Measurements from ENCODE around the gene THRB.

THRB gene

DNA sequence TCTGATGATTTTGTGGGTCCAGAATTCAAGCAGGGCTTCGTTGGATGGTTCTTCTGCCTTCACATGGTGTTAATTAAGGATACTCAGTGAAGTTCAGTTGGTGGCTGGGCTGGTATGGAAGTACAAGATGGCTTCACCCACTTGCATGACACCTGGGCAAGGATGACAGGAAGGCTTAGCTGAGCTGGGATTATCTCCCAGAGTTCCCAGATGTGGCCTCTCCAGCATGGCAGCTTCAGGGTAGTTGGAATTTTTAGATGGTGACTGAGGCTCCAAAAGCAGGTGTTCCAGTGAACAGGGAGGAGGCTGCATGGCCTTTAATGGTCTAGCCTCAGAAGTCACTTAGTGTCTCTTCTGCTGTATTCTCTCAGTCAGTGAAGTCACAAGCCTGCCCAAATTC, 135.5 kb downstream of the THRB start:
- in situ Hi-C loops (cut with HindIII; ENCODE audit: low sequenced_read_pairs): no loop called here

DNA sequence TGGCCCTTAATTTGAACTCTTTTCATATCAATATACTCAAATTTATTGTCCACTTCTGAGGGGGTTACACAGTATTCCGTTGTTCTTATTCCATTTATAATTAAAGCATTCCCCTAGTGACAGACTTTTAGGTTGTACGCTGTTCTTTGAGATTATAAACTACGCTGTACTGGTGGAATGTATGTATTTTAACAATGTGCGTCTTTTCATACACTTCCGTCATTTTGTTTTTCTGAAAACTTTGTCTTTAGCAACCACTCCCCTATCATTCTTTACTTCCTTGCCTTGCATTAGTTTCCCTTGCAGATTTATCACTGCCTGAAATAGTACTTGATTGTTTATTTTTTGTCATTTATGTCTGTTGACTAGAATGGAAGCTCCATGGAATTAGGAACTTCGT, 137.0 kb downstream of the THRB start:
- in situ Hi-C loops (cut with HindIII; ENCODE audit: low sequenced_read_pairs): no loop called here

DNA sequence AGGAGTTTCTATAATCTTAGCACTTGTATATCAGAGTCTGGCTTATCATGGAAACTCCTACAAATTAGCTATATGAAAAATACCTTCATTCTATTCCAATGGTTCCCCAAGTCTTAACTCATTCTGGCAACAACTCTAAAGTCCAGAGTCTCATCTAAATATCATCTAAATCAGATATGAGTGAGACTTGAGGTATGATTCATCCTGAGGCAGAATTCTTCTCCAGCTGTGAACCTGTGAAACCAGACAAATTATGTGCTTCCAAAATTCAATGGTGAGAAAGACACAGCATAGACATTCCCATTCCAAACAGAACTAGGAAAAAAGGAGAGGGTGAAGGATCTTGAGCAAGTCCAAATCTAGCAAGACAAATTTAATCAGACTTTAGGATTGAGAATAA, 138.8 kb downstream of the THRB start:
- in situ Hi-C loops (cut with HindIII; ENCODE audit: low sequenced_read_pairs): no loop called here

DNA sequence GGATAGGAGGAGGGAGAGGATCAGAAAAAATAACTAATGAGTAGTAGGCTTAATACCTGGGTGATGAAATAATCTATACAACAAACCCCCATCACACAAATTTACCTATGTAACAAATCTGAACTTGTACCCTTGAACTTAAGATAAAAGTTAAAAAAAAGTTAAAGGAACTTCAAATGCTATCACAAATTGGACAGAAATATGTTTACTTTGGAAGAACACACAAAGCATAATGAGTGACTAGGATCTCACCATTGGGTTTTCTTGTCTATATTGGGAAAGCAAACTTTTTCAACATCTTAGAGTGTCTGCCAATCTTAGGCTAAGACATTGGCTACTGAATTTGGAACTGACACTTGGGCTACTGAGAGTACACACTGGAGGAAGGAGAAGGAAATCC, 140.4 kb downstream of the THRB start:
- in situ Hi-C loops (cut with HindIII; ENCODE audit: low sequenced_read_pairs): no loop called here

DNA sequence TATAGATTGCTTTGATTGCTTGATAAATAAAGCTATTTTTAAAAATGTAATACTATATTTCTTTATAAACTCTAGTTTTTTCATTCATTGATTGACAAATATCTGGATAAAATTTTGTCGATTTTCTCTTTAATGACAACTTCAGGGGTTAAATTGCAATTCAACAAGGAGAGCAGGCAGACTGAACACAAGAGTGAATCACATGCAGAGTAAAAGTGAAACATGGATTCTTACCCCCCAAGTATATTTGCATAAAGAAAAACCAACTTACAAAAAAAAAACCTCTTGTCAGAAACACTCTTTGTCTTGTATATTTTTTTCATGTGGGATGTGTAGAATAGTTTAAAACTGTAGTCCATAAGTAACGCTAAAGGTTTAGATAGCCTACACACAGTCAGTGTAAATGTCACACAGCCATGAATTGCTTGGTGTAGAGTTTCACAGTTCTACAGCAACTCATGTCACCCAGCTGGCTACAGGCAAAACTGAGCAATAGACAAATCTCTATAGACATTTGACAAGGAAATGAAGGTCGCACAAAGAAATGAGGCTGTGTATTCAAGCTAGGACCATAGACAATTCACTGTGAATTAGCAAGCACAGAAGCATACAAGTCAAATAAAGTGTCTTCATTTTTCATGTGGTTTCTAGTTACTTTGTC, 141.6 kb downstream of the THRB start:
- in situ Hi-C loops (cut with HindIII; ENCODE audit: low sequenced_read_pairs): no loop called here

DNA sequence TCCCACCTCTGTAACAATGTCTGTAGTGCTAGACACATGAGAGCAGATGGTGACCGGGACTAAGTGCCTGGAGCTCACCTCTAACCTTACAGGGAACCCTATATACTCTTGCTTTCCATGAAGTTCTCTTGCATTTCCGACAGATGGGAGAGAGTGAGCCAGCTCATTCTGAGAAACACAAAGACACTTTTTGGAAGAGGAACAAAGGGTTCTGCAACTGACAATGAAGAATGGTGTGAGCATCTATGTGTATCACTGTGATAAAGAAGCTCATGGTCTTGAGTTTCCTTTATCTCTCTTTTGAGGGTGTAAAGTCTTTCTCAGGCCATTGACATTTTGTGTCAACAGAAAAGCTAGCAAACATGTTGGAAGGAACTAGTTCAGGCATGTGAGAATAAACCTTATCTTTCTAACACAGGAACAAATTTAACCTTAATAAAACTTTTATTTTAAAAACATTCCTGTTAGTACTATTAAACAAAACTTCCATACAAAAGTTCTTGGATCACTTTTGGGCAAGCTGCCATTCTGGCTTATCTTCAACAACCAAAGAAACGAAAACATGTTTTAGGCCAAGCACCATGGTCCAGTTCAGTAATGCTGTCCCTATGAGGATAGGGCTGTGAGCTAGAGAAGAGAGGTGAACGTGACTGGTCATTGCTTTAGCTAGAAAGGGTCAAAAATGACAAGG, 142.7 kb downstream of the THRB start:
- in situ Hi-C loops (cut with HindIII; ENCODE audit: low sequenced_read_pairs): no loop called here

DNA sequence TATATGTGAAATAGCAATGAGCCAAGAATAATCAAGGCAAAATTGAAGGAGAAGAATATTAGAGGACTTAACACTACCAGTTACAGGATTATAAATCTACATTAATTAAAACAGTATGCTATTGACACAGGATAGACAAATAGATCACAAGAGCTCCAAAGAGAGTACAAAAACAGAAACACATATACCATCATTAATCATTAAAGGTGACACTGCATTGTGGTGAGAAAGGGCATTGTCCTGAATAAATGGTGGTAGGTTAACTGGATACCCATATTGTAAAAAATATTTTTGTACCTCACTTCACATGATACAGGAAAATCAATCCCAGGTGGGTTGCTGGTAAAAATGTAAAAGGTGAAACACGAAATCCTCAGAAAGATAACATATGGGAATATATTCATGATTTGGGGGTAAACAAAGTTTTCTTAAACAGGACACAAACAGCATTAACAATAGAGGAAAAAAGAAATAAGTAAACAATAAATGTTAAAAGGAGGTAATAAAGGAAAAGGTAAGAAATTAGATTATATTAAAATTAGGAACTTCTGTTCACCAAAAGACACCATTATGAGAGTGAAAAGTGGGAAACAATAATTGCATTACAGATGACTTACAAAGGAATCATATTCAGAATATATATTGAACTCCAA, 145.2 kb downstream of the THRB start:
- in situ Hi-C loops (cut with HindIII; ENCODE audit: low sequenced_read_pairs): no loop called here

DNA sequence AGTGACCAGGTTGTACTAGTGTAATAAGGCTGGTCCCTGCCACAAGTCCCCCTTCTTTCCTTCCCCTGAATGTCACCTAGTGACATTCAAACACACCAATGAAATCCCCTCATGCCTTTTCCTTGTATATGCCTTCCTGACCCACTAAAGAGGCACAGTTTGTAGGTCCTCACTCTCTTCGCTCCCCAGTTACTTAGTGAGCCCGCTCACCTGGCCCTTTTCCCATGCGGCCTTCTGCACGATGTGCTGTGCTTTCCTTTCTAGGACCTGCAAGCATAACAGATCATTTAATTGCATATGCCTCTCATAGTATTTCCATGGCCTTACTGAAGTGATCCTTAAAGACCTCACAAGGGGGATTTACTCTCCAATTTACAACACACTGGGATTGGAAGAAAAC, 146.3 kb downstream of the THRB start:
- in situ Hi-C loops (cut with HindIII; ENCODE audit: low sequenced_read_pairs): no loop called here

DNA sequence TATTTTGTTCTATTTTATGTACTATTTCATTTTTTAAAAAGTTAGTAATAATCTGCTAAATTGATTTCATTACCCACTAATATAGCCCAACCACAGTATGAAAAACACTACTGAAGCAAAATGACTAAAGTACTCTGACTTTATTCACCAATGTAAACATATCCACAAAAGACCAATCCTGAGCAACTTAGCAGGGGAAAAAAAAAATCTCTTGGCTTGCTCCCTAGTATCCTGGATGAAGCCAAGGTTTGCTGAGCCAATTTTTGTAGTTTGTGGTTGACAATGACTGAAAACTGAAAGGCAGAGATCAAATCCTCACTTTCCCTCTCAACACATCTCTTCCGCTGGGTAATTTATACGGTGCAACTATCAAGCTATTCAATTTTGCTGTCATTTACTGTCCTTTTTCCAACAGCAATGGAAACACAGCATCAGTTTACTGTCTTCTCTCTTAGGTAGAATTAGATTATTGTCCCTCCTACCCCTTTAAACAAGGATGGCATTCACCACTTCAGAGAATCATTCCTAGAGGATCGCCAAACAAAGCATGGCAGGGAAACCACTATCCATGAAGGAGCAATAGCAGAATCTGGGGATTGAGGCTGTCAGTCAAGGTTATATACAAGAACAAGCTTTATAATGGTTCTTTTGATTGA, 149.7 kb downstream of the THRB start:
- in situ Hi-C loops (cut with HindIII; ENCODE audit: low sequenced_read_pairs): no loop called here

DNA sequence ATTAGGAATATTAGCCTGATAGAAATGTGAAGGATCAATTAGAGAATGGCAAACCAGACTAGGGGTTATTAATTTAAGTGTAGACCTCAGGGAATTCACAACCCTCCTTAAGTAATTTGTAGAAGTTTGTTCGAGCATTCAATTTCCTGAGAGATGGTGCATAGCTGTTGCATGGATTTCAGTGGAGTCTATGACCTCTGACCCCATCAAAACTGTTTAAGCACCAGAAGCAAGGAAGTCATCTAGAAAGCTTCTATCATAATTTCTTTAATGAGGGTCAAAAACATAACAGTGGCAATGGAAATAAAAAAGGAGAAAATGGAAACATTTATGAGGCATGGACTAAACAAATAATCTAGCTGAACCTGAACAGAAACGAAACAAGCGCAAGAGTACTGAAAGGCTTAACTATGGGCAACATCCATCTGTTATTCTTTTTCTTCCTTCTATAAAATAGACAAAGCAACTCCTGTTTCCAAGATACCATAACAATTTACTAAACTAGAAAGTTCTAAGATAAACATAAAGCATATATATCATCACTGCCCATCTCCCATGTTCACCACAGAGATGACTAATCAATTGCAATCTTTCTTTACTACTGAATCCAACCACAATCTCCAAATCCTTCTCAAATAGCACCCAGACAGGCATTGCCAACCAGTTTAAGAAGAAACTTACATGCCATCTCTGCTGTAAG, 151.4 kb downstream of the THRB start:
- in situ Hi-C loops (cut with HindIII; ENCODE audit: low sequenced_read_pairs): no loop called here

DNA sequence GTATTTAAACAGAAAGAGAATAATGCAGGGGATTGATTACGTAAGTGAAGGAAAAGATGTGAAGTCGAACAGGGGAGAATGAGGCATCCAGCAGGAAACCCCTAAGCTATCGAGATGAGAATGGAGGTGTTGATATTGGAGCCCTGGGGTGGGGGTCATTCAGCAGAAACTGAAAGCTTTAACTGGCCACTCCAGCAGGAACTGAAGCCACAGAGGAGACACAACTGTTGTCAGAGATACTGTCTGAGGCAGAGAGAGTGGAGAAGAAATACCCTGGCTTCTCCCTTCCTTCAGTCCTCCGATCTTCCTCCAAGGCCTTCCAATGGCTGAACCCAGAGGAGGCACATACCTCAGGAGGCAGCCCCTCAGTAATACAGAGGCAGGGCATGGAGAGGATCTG, 152.4 kb downstream of the THRB start:
- in situ Hi-C loops (cut with HindIII; ENCODE audit: low sequenced_read_pairs): no loop called here

DNA sequence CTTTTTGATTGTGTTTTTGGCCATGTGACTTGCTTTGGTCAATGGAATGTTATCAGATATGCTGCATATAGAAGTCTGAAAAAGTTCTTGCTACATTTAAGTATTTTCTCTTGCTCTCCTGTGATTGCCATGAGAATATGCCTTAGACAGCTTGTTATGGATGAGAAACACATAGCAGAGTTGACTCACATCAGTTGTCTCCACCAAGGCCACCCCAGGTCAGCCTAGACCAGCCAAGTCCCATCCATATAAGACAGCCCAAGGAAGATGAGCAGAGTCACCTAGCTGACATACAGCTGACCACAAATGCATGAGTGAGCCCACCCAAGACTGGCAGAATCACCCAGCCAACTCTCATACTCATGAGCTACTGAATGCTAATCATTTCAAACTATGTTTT, 153.0 kb downstream of the THRB start:
- in situ Hi-C loops (cut with HindIII; ENCODE audit: low sequenced_read_pairs): no loop called here

DNA sequence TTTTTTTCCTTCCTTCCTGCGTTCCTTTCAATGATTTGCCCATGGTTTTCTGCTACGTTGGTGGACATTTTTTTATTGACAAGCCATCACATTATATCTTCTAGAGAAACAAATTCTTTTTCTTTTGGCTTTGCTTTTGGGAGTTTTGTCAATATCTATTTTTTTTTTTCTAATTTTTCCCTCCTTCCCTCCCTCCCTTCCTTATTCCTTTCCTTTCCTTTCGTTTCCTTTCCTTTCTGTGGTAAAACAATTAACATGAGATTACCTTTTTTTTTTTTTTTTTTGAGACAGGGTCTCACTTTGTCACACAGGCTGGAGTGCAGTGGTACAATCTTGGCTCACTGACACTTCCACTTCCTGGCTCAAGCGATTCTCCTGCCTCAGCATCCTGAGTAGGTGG, 153.7 kb downstream of the THRB start:
- in situ Hi-C loops (cut with HindIII; ENCODE audit: low sequenced_read_pairs): no loop called here

DNA sequence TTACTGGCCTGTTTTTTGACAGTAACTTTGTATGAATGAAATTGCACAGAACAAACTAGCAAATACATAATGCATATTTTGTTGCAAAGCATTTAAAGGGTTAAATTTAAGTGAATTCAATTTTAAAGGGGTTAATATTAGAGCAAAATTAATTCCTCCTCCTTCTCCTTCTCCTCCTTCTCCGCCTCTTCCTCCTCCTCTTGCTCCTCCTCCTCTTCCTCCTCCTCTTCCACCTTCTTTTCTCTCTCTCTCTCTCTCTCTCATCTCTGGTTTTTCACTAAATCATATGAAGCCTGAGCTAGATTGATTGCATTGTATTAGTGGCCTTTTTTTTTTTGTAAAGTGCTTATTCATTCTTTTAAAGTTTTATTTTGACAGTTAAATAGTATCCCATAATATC, 154.5 kb downstream of the THRB start:
- in situ Hi-C loops (cut with HindIII; ENCODE audit: low sequenced_read_pairs): no loop called here

DNA sequence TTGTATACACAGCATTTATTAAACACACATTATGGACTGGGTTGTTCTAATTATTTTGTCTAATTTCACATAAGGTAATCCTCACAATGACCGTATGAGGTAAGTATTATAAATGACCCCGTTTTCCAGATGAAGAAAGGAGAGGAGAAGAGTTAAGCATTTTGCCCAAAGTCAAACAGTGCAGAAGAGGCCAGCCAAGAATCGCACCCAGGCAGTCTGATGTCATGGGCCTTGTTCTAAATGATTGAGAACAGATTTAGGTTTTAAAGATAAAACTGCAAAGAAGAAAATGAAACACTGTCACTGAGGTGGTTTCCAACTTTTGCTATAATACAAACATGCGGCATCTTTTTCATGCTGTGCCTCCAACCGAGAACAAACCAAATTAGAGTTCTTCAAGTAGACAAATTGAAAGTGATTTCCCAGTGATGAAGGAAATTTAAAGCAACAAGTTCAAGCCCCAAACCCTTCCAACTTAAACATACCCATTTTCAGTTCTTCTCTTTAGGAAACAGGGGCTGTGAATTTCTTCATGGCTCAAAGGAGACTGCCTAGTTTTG, 155.3 kb downstream of the THRB start:
- in situ Hi-C loops (cut with HindIII; ENCODE audit: low sequenced_read_pairs): no loop called here

DNA sequence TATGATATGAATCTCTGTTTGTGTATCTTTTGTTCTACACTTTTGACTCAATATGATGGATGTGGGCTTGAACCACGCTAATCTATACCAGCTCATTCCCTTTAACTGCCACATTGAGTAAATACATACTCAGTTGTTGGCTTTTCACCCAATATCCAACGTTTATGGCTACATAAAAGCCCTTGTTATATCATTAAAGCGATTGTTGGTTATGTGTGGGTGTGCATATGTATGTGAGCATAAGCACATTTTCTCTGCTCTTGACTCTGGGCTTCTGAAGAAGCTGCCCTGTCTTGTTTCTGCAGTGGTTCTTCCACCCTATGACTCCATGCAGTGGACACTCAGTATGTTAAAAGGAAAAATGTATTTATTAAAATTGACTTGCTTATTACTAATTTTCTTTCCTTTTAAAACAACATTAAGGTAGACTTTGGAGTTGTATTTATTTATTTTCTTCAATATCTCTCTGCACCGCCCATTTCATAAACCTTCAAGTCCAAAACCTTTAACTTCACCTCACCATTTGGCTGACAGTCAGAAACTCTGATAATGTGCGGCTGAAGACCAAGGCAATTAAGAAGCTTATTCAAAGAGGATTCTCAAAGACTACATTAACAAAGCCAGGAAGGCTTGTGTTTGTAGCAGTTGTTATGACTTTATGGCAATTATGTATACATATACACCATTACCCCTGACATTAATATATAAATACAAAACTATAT, 156.1 kb downstream of the THRB start:
- in situ Hi-C loops (cut with HindIII; ENCODE audit: low sequenced_read_pairs): no loop called here

DNA sequence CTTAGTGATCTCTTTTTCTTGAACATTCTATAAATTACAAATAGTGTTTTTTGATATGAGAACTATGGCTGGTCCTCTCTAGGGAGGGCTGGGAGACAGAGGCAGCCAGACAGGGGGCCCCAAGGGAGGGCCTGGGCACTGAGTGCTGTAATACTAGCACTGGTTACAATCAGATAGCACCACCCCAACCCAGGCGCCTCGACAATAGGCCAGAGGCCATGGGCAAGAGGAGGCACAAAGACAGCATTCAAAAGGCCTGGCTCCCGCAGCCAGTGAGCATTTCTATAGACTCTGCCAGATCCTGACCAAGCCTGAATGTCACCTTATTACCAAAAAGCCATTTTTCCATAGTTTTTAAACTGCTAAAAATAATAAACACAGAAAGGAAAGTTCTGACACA, 158.5 kb downstream of the THRB start:
- in situ Hi-C loops (cut with HindIII; ENCODE audit: low sequenced_read_pairs): no loop called here

DNA sequence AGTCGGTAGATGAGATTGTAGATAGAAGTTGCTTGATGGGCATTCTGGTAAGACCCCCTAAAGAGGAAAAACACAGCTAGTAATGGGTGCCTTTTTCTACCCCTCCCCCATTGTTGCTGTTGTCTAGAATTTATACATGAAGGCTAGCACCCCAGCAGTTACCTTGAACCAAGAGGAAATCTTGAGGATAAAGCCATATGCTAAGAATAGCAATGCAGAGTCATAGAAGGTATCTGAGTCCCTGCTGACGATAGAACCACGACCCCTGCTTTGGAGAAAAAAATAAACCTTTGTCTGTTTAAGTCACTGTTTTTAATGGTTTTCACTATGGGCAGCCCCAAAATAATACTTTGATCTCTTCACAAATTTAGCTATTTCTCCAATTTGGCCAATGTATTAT, 162.6 kb downstream of the THRB start:
- in situ Hi-C loops (cut with HindIII; ENCODE audit: low sequenced_read_pairs): no loop called here

DNA sequence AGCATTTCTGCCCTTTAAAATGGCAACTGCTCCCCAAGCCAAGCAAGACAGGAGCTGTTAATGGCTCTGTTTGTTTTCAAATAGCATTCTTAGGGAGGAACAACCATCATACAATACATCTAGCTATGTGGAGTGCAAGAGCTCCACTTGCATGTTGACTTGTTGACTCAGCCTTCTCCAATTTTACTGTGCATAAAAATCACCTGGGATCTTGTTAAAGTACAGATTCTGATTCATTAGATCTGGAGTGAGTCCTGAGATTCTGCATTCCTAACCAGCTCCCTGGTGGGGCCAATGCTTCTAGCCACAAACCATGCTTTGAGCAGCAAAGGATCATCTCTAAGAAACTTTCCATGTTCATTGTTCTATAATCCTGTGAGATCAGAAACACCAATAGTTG, 171.4 kb downstream of the THRB start:
- in situ Hi-C loops (cut with HindIII; ENCODE audit: low sequenced_read_pairs): no loop called here

DNA sequence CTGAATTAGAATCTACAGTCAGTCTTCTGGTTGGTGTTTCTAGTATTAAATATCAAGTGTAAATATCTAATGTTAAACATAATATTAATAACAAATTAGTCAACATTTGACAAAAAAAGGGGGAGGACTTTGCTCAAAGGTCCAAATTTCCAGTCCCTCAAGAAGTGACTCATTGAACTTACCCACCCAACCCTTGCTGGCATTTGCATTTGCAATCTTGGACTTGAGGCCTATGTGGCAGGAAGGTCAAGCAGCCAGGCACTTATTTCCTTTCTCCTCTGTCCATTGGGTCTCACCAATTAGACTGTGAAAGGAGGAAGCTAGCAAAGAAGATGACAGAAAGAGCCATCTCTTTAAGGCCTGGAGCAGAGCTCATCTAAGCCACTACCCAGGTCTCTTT, 174.0 kb downstream of the THRB start:
- in situ Hi-C loops (cut with HindIII; ENCODE audit: low sequenced_read_pairs): no loop called here
